GM23248 (cell line): ENCODE data around the gene NEUROD4.

ENCODE experiments used
- EZH2 ChIP-seq: fragments of 200-600 bp; sonication (generic); IDR thresholded peaks from 2 replicates; pipeline ENCODE4 v1.6.1; 2018; ENCODE audit warnings: antibody characterized with exemption, mild to moderate bottlenecking; ENCODE audit not compliant: insufficient read depth, poor library complexity, severe bottlenecking
- EZH2phosphoT487 ChIP-seq: fragments of 200-600 bp; sonication (generic); IDR thresholded peaks from 2 replicates; pipeline ENCODE4 v1.6.1; 2018; ENCODE audit warnings: antibody characterized with exemption, moderate library complexity, mild to moderate bottlenecking, low read depth; ENCODE audit not compliant: insufficient read depth

DNA sequence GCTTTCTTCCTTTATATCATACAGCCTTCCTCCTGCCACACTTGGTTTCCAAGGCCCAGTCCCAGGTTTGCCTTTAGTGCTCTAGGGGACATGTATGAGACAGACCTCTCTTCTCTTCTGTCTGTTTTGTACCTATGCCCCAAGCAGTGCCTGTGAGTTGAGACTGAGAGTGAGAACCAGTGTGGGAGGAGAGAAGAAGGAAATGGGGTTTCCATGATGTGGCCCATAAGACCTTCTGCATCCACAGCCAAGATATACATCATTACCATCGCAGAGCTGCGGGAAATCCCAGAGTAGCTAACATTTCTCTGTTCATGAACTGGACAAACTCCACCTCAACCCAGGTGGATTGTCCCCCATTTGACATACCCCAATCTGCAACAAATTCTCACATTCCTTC, 38.0 kb upstream of the NEUROD4 start:
- no peak for TF ChIP-seq EZH2
- no peak for TF ChIP-seq EZH2phosphoT487
